HG03108 (cell line): Measurements from ENCODE around the gene WFDC10A.
"Not testable (repeated sequence)": the region's sequence is repeated elsewhere in the genome, so short reads cannot be mapped to it uniquely, and the experiment has no call there.

Source experiments
- ATAC-seq: cut with Tn5 transposase; IDR thresholded peaks from one replicate; pipeline ENCODE4 v1.9.1; 2021; ENCODE audit warnings: moderate library complexity; ENCODE audit not compliant: unreplicated experiment

The WFDC10A gene

GRCh38 chr20:45629496-45630100 is at the start of gene WFDC10A:
WFDC10A (plus strand) TSS chr20:45629739; CDS start chr20:45629814, 75 bp downstream.
- no peak for ATAC-seq

DNA sequence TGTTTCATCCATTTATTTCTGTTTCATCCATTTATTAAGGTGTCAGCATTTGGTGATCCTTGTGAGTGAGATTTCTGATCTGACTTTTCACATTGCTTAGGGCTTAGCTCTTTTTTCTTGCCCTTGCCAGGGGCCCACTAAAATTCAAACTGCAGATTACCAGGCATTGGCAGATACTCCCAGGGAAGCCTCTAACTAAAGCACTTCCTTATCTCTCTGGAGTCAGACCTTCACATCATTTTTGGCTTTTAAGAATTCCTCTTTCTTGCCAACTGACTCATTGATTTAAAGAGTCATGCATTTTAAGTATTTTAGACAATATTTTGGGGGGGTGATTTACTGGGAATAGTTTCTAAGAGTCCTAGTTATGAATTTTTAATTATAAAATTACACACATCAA is 47.8 kb upstream of the WFDC10A start:
- ATAC-seq = no peak

DNA sequence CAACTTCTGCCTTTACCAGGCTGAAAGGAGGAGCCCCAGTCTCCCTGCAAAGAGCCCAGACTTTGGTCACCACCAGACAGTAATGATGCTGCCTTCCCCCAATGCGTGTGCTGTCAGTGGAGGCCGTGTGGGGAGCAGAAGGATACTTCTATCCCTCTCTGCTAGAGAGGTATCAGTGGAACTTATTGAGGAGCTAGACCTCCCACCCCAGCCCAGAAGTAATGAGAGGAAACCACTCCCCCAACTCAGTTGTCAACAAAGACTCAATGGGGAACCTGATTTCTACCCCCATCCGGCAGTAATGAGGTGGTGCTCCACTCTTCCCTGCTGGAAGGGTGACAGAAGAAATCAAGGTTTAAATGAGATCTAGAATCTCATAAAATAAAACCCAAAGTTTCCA is 46.0 kb upstream of the WFDC10A start:
- ATAC-seq = no peak

DNA sequence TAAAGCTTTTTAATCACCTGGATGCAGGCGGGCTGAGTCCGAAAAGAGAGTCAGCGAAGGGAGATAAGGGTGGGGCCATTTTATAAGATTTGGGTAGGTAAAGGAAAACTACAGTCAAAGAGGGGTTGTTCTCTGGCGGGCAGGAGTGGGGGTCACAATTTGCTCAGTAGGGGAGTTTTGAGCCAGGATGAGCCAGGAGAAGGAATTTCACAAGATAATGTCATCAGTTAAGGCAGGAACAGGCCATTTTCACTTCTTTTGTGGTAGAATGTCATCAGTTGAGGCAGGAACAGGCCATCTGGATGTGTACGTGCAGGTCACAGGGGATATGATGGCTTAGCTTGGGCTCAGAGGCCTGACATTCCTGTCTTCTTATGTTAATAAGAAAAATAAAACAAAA is 45.2 kb upstream of the WFDC10A start:
- ATAC-seq = not testable (repeated sequence)

DNA sequence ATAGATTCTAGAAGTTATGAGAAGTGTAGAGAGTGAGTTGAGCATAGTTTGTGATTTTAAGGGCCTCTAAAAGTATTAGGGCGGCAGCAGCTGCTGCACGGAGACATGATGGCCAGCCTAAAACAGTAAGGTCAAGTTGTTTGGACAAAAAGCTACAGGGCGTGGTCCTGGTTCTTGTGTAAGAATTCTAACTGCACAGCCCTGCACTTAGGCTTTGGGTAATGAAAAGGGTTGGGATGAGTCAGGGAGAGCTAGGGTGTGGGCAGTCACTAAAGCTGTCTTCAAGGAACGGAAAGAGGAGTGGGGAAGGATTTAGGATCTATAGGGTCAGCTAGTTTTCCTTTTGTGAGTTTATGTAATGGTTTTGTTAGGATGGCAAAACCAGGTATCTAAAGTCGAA is 43.6 kb upstream of the WFDC10A start:
- ATAC-seq = not testable (repeated sequence)

DNA sequence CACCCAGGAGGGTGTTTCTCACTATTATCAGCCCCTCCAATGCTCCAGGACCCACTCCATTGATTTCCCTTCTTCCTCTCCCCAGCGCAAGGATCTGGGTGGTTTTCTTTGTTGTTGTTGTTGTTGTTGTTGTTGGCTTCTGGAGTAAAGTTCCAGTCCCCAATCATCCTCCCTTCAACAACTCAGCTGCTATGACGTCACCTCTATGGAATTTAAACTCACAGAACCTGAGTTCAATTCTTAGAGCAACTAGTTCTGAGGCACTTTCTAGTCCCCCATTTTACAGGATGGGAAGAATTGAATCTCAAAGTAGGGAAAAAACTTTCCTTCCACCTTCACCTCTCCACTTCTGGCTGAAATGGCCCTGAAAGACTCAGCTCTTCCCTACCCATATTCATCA is 40.7 kb upstream of the WFDC10A start:
- no peak for ATAC-seq

- ATAC-seq = no peak
These were observed 39.8 kb upstream of the WFDC10A start for GRCh38 chr20:45589725-45590124.

- no peak for ATAC-seq
These were observed 36.9 kb upstream of the WFDC10A start for GRCh38 chr20:45592574-45593189.

DNA sequence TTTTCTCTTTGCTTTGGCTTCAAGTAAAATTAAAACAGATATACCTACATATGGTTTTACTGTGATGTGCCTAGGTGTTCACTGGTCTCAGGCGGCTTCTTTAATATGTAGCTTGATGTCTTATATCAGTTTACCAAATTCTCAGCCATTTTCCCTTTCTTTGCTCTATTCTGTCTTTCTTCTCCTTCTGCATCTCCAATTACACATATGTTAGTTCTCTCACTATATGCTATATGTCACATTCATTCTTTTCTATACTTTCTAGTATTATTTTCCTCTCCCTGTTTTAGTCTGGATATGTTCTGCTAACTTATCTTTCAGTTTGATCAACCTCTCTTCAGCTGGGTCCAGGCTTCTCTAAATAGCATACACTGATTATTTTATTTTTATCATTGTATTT is 36.0 kb upstream of the WFDC10A start:
- ATAC-seq = no peak

GRCh38 chr20:45595235-45595634 is 34.3 kb upstream of the WFDC10A start:
- ATAC-seq = no peak

- ATAC-seq = no peak
These were observed 21.7 kb upstream of the WFDC10A start for GRCh38 chr20:45607810-45608209.

GRCh38 chr20:45611054-45611453 is 18.5 kb upstream of the WFDC10A start:
- ATAC-seq = no peak

GRCh38 chr20:45612314-45612713 is 17.2 kb upstream of the WFDC10A start:
- no peak for ATAC-seq

DNA sequence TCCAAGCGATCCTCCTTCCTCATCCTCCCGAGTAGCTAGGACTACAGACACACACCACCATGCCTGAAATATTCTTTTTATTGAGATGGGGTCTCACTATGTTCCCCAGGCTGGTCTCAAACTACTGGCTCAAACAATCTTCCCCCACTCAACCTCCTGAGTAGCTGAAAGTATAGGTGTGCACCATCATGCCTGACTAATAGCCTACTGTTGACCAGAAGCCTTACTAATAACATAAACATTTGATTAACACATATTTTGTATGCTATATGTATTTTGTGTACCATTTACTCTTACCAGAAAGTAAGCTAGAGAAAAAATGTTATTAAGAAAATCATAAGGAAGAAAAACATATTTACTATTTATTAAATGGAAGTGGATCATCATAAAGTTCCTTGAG is 11.9 kb upstream of the WFDC10A start:
- ATAC-seq = no peak

- ATAC-seq = no peak
These were observed 7.9 kb upstream of the WFDC10A start for GRCh38 chr20:45621593-45621992.

DNA sequence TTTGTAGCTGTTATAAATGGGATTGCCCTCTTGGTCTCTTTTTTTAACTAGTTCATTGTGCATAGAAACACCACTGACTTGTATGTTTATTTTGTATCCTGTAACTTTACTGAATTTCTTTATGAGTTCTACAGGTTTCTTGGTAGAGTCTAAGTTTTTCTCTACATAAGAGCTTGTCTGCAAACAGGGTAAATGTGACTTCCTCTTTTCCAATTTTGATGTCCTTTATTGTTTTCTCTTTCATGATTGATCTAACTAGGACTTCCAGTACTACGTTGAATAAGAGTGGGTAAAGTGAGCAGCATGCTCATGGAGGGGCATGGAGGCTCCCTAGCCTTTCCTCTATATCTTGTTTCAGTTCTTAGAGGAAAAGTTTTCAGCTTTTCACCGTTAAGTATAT is 3.0 kb upstream of the WFDC10A start:
- ATAC-seq = no peak

- ATAC-seq = no peak
These were observed 832 bp downstream of the WFDC10A start for GRCh38 chr20:45630371-45630770.

- no peak for ATAC-seq
These were observed 1.6 kb downstream of the WFDC10A start, which contains the start of gene WFDC9 for GRCh38 chr20:45631184-45631583. WFDC9 (minus strand) TSS chr20:45631284; CDS start chr20:45610181, 21,103 bp downstream.

- ATAC-seq = no peak
These were observed 7.0 kb downstream of the WFDC10A start for GRCh38 chr20:45636513-45636912.

- ATAC-seq = no peak
These were observed 10.1 kb downstream of the WFDC10A start for GRCh38 chr20:45639687-45640086.

GRCh38 chr20:45641076-45641475 is 11.5 kb downstream of the WFDC10A start:
- not testable (repeated sequence) for ATAC-seq

DNA sequence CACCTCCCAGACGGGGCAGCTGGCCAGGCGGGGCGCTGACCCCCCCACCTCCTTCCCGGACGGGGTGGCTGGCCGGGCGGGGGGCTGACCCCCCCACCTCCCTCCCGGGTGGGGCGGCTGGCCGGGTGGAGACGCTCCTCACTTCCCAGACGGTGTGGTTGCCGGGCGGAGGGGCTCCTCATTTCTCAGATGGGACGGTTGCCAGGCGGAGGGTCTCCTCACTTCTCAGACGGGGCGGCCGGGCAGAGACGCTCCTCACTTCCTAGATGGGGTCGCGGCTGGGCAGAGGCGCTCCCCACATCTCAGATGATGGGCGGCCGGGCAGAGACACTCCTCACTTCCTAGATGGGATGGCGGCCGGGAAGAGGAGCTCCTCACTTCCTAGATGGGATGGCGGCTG is 16.3 kb downstream of the WFDC10A start:
- ATAC-seq = not testable (repeated sequence)

DNA sequence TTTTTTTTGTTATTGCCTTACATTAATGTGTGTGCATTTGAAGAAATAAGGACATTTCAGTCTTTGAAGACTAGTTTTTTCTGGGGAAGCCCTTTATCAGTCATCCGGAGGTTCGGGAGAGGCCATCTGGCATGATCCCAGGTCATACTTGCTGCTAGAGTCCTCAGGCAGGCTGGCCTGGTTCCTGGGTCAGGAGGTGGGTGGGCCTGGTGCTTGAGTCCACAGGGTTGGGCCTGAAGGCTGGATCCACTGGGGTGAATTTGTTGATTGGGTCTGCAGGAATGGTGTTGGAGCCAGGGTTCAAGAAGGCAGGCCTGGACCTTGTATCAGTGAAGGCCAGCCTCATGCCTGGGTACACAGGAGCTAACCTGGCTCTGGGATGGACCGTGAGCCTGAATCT is 17.3 kb downstream of the WFDC10A start:
- ATAC-seq = no peak
